SK-N-SH treated with all-trans-retinoic acid at 6 μM for 48 hours (cell line): ENCODE measurements around the gene XPO6.

ENCODE experiments used
- ESRRG ChIP-seq: fragments of 250-450 bp; sonication (Bioruptor Pico); IDR thresholded peaks from 2 replicates; pipeline ENCODE4 v1.6.1; 2021; ENCODE audit warnings: mild to moderate bottlenecking
- PATZ1 ChIP-seq: fragments of 250-450 bp; sonication (Bioruptor Pico); IDR thresholded peaks from 2 replicates; pipeline ENCODE4 v1.8.0; 2020; ENCODE audit warnings: mild to moderate bottlenecking, moderate library complexity, borderline replicate concordance
- POU6F1 ChIP-seq: fragments of 250-450 bp; sonication (Bioruptor Pico); IDR thresholded peaks from 2 replicates; pipeline ENCODE4 v1.8.0; 2021; ENCODE audit warnings: low read depth, mild to moderate bottlenecking, moderate library complexity, borderline replicate concordance
- RARB ChIP-seq: fragments of 250-450 bp; sonication (Bioruptor Pico); IDR thresholded peaks from 2 replicates; pipeline ENCODE4 v1.8.0; 2021; ENCODE audit warnings: mild to moderate bottlenecking, moderate library complexity
- TCF4 ChIP-seq: fragments of 250-450 bp; sonication (Bioruptor Pico); IDR thresholded peaks from 2 replicates; pipeline ENCODE4 v1.8.0; 2021; ENCODE audit warnings: mild to moderate bottlenecking, moderate library complexity, borderline replicate concordance
- ZNF70 ChIP-seq: fragments of 450-650 bp; formaldehyde crosslinking; IDR thresholded peaks from 2 replicates; pipeline ENCODE4 v1.5.0; 2020; ENCODE audit warnings: mild to moderate bottlenecking, moderate library complexity
- TF ChIP-seq, protein P1 (sequence below): fragments of 250-450 bp; sonication (Bioruptor Pico); IDR thresholded peaks from 2 replicates; pipeline ENCODE4 v1.5.1; 2020; ENCODE audit warnings: low read depth, mild to moderate bottlenecking, moderate library complexity

- TF ChIP-seq RARB (CRISPR knock-in tag) (no peak), POU6F1 (CRISPR knock-in tag) (no peak), ESRRG (CRISPR knock-in tag) (no peak), ZNF70 (CRISPR knock-in tag) (no peak), TCF4 (CRISPR knock-in tag) (no peak), PATZ1 (CRISPR knock-in tag) (no peak)
- TF ChIP-seq, protein P1, sequence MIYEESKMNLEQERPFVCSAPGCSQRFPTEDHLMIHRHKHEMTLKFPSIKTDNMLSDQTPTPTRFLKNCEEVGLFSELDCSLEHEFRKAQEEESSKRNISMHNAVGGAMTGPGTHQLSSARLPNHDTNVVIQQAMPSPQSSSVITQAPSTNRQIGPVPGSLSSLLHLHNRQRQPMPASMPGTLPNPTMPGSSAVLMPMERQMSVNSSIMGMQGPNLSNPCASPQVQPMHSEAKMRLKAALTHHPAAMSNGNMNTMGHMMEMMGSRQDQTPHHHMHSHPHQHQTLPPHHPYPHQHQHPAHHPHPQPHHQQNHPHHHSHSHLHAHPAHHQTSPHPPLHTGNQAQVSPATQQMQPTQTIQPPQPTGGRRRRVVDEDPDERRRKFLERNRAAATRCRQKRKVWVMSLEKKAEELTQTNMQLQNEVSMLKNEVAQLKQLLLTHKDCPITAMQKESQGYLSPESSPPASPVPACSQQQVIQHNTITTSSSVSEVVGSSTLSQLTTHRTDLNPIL (CRISPR knock-in tag): no peak
Measured at GRCh38 chr16:28086186-28087139, 125.3 kb downstream of the XPO6 start.
